M059J (cell line): ENCODE data around the gene AFDN. TPM values are rescaled to one million over a fixed set of nuclear protein-coding genes. Genes with fewer than 3 reads are reported as not detected.
"Not testable (repeated sequence)": the region's sequence is repeated elsewhere in the genome, so short reads cannot be mapped to it uniquely, and the experiment has no call there.

ENCODE experiments used
- DNase-seq: peaks from one replicate; pipeline ENCODE4 v3.0.0-alpha.2; 2012; ENCODE audit warnings: low read depth
- total RNA-seq: library from RNA; depleted of rRNA; stranded (reverse); fragments of >200 nt; shearing (Covaris generic); gene quantifications from 2 replicates; pipeline ENCODE4 v1.2.3, GENCODE V29; 2014

AFDN gene
- total RNA-seq, 1 experiment from 2014 or later, result 32.3 TPM

DNA sequence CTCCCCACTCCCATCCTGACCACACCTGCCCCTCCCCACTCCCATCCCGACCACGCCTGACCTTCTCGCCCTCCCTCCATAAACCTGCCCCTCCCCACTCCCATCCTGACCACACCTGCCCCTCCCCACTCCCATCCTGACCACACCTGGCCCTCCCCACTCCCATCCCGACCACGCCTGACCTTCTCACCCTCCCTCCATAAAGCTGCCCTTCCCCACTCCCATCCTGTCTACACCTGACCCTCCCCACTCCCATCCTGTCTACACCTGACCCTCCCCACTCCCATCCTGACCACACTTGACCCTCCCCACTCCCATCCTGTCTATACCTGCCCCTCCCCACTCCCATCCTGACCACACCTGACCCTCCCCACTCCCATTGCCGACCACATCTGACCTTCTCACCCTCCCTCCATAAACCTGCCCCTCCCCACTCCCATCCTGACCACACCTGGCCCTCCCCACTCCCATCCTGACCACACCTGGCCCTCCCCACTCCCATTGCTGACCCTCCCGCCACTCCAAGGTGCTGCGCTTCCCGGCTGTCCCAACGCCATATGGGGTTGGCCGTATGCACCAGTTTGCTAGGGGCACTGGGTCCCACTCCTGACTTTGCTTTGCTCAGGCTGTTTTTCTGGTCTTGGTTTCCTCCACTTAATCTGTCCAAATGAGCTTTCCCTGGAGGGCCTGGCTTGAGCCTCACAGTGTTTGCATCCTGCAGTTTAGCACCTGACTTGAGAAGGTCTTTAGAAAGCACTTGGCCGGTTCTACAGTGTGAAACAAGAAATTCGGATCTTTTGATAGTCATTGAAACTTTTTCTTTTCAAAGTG is 173.7 kb downstream of the AFDN start:
- DNase-seq, result no peak

DNA sequence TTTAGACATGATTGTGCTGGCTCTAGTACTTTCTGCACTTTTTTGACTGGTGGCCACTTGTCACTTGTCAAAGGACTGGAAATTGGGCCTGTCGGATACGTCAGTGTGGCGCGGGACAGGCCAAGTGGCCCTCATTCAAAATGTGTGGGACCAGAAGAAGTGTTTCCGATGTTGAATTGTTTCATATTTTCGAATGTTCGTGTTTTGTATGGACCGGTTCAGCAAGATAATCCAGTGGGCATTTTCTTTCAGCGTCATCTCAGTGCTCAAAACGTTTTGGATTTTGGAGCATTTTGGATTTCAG is 174.3 kb downstream of the AFDN start:
- no peak for DNase-seq

DNA sequence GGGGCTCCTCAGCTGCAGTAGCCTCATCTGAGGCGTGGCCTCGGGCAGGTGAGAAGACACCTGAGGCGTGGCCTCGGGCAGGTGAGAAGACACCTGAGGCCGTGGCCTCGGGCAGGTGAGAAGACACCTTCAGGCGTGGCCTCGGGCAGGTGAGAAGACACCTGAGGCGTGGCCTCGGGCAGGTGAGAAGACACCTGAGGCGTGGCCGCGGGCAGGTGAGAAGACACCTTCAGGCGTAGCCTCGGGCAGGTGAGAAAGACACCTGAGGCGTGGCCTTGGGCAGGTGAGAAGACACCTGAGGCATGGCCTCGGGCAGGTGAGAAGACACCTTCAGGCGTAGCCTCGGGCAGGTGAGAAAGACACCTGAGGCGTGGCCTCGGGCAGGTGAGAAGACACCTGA is 174.8 kb downstream of the AFDN start:
- not testable (repeated sequence) for DNase-seq

DNA sequence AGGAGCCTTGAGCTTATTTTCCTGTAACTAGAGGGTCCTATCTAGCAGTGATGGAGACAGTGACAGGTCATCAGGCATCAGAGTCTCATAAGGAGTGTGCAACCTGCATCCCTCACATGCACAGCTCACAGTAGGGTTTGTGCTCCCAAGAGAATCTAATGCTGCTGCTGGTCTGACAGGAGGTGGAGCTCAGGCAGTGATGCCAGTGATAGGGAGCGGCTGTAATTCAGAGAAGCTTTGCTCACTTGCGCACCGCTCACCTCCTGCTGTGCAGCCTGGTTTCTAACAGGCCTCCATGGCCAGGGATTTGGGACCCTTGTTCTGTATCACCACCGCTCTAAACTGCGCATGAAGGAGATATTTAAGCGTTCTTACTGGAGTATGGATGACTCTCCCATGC is 176.1 kb downstream of the AFDN start:
- DNase-seq, result no peak

DNA sequence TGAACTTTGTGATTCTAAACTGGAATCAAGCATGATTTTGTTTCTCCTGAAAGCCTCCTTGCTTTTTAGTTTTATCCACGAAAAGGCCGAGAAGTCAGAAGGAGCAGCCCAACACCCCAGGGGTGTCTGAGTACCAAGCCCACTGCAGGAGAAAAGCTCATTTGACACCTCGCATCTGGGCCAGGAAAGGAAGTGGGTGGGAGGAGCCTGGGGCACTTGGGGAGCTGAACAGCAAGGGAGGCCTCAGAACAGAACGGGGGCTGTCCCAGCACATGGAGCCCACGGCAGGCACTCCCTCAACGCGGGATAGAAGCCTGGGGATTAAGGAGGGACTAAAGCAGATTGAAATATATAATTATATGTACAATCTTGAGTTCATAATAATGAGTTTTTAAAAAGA is 177.3 kb downstream of the AFDN start:
- no peak for DNase-seq

DNA sequence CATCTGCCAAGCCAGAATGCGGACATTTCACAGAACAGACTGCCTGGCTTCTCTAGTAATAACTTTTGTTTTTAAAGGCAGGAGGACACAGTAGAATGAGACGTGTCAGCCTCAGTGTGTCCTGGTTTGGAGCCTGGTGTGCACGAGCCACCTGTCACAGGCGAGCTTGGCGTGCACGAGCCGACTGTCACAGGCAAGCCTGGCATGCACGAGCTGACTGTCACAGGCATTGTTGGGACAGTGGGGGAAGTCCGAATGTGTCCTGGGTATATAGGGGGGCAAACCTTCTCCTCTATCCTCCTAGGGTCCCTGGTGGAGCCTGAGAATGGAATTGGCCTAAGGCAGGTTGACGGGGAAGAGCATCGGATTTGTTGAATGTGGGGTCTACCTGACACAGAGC is 178.2 kb downstream of the AFDN start:
- no peak for DNase-seq

DNA sequence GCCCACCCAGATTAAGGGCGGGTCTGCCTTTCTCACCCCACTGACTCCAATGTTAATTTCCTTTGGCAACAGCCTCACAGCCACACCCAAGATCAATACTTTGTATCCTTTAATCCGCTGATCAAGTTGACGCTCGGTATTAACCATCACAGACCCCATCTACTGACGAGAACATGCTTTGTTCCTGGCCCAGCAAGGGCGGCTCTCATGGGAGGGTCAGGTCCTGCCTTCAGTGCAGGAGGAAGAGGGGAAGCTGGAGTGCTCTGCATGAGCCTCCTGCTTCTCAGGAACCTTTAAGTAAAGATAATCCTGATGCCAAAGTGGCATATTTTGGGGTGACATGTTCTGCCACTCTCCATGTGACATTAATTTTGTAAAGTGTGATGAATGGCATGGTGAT is 179.1 kb downstream of the AFDN start:
- no peak for DNase-seq

DNA sequence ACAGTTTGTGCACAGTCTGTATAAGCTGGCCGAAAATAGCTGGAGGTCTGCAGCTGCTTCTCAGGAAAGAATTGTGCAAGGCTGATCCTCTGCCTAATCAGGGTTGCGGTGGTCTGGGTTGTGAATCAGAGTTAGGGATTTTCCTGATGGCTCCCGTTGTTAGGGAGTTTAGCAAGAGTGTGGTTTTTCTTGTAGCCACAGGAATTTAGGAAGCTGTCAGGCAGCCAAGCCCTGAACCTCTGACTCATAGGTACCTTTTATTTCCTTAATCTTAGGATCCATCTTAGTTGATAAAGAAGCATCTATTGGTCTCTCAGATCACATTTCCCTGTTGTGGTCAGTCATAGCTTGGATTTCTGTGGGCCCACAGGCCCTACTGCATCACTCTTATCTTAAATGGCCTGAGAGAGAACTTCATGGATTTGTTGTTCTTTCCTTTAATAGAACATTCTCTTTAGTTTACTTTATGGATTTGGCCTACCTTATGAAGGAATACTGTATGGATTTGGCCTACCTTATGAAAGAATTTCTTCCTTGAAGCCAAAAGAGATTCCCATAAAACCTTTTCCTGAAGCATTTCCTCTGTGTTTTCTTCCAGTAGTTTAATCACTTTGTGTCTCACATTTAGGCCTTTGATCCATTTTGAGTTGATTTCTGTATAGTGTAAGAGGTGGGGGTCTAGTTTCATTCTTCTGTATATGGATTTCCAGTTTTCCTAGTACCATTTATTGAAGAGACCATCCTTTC is 181.1 kb downstream of the AFDN start:
- peak; percentile 99 for DNase-seq

DNA sequence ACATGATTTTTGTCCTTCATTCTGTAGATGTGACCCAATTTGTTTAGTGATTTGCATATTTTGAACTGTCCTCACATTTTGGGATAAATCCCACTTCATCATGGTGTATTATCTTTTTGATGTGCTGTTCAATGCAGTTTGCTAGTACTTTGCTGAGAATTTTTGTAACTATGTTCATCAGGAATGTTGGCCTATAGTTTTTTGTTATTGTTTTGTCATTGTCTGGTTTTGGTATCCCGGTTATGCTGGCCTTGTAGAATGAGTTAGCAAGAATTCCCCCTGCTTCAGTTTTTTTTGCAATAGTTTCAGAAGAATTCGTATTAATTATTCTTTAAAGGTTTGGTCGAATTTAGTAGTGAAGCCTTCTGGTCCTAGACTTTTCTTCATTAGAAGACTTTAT is 182.6 kb downstream of the AFDN start:
- no peak for DNase-seq

DNA sequence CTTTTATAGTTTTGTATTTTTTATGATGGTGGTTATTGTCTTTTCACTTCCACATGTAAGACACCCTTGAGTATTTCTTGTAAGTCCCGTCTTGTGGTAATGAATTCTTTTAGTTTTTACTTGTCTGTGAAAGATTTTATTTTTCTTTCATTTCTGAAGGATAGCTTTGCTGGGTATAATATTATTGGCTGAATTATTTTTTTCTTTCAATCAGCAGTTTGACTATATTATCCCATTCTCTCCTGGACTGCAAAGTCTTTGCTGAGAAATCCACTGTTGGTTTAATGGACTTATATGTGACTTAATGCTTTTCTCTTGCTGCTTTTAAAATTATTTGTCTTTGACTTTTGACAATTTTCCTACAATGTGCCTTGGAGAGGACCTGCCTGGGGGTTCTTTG is 184.6 kb downstream of the AFDN start:
- DNase-seq, result no peak

DNA sequence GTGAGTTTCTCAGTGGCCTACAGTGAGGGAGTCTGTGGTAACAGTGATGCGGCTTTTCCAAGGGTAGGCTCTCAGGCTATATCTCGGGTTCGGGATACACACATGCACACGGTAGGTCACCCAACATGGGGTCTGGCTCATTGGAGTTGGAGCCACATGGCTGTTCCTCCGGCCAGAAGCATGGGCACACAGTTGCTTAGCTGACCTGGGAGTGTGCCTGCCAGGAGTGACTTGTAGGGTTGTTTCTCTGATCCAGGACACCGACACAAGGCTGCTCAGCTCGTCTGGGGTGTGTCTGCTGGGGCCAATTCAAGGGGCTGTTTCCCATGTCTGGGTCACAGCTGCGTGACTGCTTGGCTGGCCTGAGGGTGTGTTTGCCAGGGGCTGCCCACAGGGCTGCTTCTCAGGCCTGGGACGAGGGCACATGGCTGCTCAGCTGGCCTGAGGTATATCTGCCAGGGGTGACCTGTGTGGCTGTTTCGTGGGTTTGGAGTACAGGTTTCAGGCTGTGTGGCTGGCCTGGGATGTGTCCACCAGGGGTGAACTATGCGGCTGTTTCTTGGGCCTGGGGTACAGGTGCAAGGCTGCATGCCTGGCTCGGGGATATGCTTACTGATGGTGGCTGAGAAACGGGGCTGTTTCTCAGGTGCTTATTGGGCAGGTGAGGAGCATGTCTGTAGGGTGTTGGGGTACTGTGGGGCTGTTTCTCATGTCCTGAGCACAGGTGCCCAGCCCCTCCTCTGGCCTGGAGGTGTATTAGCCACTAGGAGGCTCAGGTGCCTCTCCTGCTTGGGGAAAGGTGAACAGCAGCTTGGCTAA is 185.9 kb downstream of the AFDN start:
- DNase-seq, result no peak

DNA sequence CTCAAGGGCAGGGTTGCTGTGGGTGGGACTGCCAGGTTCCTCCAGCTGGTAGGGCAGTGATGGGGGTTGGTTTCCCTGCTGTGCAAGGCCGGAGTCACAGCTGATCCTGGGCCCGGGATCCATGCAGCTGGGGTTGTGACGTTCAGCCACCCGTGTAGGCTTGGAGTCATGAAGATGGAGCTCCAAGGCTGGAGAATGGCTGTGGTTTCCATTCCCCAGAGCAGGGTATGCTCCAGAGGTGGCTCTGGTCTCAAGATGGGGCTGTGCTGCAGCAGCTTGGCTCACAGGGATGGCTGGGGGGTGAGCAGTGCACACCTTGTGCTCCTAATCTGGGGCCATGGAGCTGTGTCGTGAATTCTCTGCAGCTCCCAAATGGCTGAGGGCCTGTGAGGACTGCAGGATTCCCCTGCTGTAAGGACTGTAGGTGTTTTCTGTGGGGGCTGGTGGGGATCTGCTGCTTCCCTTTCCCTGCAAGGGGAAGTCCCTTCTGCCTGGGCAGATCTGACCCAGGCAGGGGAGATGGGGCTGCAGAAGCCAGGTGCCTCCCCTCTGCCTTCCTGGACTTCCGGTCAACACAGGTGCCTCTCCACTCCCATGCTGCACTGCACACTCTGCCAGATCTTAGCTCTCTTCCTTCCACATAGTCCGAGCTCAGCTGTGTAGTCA is 186.7 kb downstream of the AFDN start:
- no peak for DNase-seq

DNA sequence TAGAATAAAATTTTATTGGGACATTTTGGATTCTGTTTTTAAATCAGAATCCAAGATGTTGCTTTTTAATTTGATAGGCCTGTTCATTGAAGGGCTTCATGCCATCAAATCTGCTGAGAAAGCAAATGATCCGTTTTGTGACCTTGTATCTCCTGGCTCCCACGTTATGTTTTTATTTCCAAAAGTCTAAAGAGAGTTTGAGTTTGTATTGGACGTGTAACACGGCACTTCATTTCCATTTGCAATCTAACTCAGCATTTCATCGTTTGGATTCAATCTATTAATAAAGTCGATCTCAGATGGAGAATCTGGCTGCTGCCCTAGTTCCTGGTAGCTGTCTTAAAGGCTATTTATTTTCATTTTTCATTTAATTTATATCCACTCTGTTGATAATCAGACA is 187.7 kb downstream of the AFDN start:
- DNase-seq, result no peak

DNA sequence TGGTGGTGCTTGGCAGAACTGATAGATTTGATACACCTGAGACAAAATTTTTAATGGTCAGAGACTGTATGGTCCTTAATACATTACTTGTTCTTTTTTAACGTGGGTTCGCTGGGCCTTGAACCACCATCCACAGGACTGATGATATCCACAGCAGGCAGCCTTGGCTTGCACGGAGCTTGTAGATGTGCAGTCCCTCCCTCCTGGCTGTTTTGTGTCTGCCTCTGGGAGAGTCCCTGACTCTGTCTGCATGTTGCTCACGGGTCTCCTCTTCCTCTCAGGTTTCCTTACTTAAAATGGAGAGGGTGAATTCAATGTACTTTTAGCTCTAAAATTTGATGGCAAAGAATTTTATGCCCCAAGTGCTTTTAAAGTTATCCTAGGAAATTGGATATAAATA is 188.3 kb downstream of the AFDN start:
- DNase-seq, result no peak

DNA sequence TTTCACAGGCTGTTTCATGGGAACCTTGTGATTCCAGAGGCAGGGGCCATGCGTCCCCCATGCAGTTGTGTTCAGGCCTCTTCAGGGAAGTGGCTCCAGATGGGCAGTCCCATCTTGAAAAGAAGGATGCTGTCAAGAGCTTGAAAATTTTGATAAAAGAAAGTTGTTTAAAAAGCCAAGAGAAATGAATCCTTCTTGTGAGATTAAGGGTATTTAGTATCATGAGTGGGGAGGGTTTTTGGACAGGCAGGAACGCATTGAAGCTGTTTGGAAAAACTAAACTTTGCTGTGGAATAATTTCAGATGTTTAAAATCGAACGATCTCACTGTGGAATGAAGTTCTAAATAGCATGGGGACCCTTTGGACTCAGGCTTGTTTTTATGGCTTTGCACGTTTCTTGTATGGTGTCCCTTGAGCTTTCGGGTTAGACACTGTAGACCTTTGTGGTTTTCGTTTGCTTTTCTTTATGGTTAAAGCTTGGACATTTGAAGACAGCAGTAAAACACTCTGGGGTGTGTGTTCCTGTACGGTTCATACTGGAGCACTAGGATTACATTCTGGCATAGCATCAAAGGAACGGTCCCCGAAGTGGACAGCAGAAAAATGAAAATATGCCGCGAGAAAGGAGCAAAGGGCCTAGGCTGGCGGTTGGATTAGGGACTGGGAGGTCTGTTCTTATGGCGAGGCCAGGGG is 188.9 kb downstream of the AFDN start:
- no peak for DNase-seq

DNA sequence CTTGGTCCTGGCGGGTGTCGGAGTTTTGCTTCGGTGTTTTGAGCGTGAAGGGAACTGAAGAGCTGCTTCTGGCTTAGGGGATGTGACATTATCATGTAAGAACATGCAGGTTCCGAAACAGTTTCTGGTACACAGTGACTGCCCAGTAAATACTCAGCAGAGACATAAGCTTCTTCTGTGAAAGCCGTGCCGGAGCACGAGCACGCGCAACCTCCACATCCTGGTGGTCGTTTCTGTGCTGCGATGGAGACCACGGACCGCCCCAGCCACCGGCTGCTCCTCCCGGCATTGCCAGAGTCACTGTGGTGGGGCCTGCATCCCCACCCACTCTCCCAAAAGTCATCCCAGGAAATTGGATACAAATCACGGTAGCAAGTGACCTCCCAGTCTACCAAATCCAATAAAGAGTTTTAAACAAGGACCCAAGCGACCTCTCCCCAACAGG is 189.5 kb downstream of the AFDN start:
- no peak for DNase-seq

DNA sequence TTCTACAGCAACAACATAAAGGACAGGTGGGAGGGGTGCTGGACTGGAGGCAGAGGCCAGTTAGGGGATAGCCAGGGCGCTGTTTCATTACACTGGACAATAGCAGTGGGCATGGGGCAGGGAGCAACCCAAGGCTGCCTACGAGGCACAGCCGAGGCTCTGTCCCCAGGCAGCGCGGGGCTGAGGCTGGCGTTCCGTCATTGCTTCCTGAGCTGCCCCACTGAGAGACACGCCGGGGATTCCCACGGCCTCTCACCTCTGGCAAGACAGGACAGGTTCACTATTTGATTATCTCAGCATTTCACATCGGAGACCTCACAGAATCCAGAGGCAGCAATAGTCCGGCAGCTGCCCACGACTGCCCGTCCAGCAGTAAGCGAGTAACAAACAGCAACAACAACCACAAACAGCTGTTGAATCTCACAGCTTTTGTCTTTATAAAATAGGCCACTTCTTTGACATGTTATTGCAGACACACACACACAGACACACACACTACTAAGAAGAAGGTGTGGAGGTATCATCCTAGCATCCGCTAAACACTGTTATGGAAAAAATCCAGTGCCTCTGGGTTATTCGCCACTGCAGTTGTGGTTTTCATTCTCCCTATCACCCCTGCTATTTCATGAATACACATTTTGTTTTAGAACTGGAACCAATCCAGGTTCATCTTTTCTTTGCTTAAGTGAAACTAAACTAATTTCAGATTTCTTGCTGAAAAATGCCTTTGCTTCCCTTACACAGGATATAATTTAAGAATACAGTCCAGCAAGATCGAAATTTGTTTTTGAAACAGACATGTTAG is 190.2 kb downstream of the AFDN start:
- peak; percentile 36 for DNase-seq

DNA sequence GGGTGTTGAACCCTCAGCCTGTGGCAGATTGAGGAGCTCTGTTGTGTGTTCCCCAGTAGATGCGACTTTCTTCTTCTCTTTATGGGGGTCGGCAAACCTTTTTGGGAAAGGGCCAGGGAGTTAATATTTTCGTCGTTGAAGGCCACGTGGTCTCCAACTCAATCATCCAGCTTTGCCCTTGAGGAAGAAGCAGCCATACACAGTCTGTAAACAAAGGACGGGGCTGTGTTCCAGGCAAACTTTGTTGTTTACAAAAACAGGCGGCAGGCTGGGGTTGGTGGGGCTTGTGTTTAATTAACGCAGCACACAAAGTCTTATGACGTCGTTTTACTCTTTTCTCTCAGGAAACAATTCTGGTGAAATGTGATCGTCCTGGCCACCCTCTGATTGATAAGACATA is 190.9 kb downstream of the AFDN start:
- no peak for DNase-seq

DNA sequence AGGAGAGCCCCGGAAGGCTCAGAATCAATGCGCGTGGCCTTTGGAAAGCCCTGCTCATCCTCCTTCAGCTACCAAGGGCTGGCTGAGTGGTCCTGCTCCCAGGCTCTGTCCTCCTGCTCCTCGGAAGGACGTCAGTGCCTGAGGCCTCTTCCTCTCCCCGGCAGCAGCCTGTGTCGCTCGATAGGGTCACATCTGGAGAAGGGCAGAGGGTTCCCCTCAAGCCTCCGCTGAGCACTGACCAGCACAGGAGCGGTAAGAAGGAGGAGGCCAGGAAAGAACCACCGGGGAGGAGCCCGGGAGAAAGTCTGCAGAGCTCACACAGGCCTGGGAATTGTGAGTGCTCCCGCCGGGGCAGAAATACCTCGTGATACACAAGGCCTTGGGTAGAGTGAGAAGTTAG is 192.0 kb downstream of the AFDN start:
- no peak for DNase-seq

DNA sequence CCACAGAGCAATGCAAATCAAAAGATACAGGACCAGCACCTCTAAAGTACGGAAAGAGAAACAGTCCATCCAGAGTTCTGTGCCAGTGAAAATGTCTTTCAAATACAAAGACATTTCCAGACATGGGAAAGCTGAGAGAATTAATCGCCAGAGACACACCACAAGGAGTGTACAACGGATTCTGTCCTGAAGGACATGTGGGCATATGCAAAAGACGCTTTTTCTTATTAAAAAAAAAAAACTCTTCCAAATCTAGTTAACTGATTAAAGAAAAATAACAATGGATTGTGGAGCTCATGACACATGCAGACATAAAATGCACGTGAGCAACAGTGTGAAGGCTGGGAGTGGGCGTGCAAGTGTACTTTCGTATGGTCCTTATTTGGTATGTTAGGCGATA is 193.5 kb downstream of the AFDN start:
- no peak for DNase-seq

DNA sequence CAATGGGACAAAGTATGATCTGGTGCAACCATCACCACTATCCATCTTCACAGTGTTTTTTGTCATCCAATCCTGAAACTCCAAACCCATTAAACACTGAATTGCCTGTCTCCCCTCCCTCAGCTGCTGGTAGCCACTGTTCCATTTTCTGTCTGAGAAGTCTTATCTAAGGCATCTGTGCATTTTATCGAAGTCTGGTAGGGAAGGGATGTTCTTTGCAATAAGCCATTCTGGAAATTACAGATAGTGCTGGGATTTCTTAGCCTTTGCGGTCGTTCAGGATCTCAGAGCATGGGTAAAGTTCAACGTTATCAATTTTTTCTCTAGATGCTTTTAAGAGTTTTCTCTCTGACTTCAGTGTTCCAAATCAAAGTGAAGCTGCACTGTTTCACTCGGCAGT is 194.9 kb downstream of the AFDN start:
- no peak for DNase-seq
